H1 (cell line): ENCODE data around the gene UBE2E3.
"Not testable (repeated sequence)": the region's sequence is repeated elsewhere in the genome, so short reads cannot be mapped to it uniquely, and the experiment has no call there.

ENCODE experiments used
- CHD2 ChIP-seq: IDR thresholded peaks from 2 replicates; pipeline ENCODE4 v1.6.1; 2012; ENCODE audit warnings: low read length, improper control_type of control experiment
- EZH2 ChIP-seq: fragments of 200-600 bp; sonication (generic); IDR thresholded peaks from 2 replicates; pipeline ENCODE4 v1.7.1; 2012; ENCODE audit warnings: low read depth, mild to moderate bottlenecking, moderate library complexity, low read length, inconsistent platforms; ENCODE audit not compliant: severe bottlenecking
- JUND ChIP-seq: IDR thresholded peaks from 2 replicates; pipeline ENCODE4 v1.6.1; 2011; ENCODE audit warnings: mild to moderate bottlenecking, improper control_type of control experiment, low read length
- POU5F1 ChIP-seq: IDR thresholded peaks from 2 replicates; pipeline ENCODE4 v1.6.1; 2011; ENCODE audit warnings: low read depth, mild to moderate bottlenecking, low read length, moderate library complexity
- TAF1 ChIP-seq: IDR thresholded peaks from 2 replicates; pipeline ENCODE4 v1.6.1; 2011; ENCODE audit warnings: mild to moderate bottlenecking, low read depth, low read length
- YY1 ChIP-seq: IDR thresholded peaks from 2 replicates; pipeline ENCODE4 v1.6.1; 2011; ENCODE audit warnings: low read depth, mild to moderate bottlenecking, low read length
- TF ChIP-seq, protein P1 (sequence below): IDR thresholded peaks from 2 replicates; pipeline ENCODE4 v1.6.1; 2012; ENCODE audit warnings: low read length, inconsistent platforms

DNA sequence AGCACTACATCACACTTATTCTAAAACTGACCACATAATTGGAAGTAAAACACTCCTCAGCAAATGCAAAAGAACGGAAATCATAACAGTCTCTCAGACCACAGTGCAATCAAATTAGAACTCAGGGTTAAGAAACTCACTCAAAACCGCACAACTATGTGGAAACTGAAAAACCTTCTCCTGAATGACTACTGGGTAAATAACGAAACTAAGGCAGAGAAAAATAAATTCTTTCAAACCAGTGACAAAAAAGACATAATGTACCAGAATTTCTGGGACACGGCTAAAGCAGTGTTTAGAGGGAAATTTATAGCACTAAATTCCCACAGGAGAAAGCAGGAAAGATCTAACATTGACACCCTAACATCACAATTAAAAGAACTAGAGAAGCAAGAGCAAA lies 111.5 kb downstream of the UBE2E3 start:
- TF ChIP-seq, protein P1, sequence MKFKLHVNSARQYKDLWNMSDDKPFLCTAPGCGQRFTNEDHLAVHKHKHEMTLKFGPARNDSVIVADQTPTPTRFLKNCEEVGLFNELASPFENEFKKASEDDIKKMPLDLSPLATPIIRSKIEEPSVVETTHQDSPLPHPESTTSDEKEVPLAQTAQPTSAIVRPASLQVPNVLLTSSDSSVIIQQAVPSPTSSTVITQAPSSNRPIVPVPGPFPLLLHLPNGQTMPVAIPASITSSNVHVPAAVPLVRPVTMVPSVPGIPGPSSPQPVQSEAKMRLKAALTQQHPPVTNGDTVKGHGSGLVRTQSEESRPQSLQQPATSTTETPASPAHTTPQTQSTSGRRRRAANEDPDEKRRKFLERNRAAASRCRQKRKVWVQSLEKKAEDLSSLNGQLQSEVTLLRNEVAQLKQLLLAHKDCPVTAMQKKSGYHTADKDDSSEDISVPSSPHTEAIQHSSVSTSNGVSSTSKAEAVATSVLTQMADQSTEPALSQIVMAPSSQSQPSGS = not testable (repeated sequence)
- not testable (repeated sequence) for TF ChIP-seq EZH2, POU5F1, CHD2, YY1, JUND, TAF1
